G401.6 (cell line): ENCODE data around the gene CRYL1.

Experiments
- FAIRE-seq: peaks from 2 replicates; lab custom pipeline; 2012; peaks lifted over from hg19 to GRCh38; lab: Jason Lieb, UNC

The CRYL1 gene

DNA sequence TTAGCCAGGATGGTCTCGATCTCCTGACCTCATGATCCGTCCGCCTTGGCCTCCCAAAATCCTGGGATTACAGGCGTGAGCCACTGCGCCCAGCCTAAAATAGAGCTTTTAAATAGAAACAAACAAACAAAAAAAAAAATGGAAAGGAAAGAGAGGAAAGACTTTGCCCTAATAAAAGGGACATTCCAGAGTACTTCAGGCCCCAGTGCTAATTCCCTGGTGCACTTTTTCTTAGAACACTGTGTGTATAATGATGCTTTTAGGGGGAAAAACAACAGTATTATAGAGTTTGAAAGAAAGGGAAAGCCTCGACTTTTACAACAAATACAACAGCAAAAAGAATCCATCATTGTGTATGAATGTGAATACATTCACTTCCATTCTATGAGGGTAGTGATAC lies 104.7 kb downstream of the CRYL1 start:
- no peak for FAIRE-seq

DNA sequence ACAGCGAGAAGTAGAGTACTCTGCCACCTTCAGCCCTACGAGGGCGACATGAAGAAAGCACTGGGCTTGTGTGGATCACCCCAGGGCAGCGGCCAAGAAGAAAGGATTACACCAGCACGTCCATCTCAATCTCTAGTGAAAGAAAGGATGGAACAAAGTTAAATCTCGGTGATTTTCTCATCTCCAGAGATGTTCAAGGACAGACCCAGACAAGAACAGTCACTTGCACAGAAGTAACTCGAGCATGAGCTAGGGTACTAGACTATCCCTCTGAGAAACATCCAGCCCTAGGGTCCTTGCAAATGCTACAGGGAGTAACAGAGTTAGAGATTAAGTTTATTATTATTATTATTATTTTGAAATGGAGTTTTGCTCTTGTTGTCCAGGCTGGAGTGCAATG lies 106.7 kb downstream of the CRYL1 start:
- no peak for FAIRE-seq

DNA sequence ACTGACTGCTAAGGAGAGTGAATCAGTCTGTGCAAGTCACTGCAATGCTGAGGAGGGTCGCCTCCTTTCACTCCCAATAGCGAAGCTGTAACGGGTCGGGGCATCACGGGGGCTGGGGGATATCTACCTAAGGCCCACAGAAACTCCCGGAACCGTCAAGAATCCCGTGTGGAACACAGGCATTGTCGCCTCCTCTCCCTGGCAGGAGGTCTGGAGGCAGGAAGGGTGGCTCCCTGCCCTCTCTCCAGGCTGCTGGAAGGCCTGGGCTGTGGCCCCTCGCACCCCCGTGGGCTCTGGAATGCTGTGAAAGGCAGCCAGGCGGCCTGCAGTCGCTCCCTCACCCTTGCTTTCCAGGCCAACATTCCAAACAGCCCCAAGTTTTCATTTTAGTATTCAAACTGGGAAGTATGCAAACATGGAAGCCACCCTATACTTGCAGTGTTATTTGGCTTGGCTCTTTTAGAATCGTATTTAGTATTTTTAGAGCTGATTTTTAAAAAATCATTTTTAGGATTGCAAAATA lies 109.4 kb downstream of the CRYL1 start:
- FAIRE-seq: no peak

DNA sequence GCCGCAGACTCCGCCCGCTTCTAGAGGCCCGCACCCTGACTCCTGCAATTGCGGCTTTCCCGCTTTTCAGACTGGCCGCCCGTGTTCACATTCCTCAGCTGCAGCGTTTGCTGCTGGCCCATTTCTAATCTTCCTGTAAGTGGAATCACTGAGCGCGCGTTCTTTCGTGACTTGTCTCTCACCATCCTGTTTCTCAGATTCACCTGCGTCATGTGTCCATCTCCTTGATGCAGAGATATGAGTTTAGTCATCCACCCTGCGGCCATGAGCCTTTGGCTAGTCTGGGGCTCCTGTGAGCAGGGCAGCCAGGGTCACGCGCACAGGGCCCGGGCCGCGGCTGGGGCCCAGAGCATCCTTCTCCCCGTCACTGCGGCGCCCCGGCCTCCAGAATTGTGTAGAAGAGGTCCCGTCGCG lies 110.0 kb downstream of the CRYL1 start:
- FAIRE-seq: no peak

DNA sequence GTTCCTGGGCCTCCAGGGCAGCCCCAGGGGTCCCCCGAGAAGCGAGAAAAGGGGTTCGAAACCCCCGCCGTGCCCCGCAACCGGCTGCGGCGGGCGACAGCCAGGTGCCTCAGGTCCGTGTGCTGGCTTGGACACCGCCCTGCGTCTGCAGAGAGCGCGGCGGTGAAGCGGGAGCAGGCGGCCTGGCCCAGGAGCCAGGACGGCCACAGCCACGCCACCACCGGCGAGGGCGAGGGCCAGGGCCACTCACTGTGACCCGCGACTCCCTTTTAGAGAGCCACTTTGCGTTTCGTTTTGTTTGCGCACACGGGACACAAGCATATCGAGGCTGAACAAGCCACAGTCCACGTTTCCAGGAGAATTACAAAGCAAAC lies 110.4 kb downstream of the CRYL1 start:
- FAIRE-seq: no peak

DNA sequence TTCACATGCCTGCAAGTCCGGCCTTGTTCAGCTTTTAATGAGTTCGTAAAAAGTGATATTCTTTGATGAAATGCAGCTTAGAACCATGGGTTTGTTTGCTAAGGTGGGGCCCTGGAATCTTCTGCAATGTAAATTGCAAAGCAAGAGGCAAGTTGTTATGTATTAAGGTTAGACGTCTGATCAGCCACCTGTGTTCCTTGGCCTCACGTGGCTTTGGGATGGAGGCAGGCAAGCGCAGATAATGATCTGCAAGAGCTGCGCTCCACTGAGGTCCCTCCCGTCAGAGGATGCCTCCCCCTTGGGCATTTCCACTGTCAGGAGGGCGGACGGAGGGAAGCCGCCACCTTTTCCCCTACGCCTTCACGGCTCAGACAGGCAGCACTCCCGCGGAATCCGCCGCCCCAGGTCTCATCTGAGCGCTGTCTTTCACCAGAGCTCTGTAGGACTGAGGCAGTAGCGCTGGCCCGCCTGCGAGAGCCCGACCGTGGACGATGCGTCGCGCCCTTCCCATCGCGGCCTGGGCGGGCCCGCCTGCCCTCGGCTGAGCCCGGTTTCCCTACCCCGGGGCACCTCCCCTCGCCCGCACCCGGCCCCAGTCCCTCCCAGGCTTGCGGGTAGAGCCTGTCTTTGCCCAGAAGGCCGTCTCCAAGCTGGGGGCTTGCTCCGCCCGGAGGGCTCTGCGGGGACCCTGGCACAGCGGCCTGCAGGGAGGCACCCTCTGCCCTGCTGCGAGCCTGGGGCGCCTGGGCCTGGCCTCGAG lies 110.9 kb downstream of the CRYL1 start:
- no peak for FAIRE-seq

DNA sequence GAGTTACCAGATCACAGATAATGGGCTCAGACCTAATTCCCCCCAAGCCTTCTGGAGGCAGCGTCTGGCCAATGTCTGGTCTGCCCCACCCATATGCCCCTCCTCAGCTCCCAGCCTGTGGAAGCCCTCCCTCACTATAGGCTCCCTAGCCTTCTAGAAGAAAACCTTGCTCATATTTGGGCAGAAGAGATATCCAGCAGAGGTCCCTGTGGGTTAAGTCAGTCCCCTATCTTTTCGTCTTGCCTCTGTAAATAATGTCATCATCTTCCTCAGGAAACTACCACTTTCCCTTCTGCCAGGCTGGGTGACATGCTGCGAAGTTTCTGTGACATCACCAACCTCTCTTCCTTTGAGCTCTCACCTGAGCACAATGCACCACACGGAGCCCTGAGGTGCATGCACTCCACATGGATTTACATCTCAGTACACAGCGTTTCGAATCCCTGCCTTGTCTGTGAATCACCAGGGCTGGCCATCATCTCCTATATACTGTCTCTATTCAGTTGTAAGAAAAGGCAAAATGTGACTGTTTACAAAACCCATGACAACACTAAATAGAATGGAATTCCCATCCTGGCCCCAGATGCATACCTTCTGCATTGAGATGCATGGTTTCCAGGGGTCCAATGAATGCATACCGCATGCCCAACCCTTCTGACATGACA lies 112.8 kb downstream of the CRYL1 start:
- FAIRE-seq: no peak

DNA sequence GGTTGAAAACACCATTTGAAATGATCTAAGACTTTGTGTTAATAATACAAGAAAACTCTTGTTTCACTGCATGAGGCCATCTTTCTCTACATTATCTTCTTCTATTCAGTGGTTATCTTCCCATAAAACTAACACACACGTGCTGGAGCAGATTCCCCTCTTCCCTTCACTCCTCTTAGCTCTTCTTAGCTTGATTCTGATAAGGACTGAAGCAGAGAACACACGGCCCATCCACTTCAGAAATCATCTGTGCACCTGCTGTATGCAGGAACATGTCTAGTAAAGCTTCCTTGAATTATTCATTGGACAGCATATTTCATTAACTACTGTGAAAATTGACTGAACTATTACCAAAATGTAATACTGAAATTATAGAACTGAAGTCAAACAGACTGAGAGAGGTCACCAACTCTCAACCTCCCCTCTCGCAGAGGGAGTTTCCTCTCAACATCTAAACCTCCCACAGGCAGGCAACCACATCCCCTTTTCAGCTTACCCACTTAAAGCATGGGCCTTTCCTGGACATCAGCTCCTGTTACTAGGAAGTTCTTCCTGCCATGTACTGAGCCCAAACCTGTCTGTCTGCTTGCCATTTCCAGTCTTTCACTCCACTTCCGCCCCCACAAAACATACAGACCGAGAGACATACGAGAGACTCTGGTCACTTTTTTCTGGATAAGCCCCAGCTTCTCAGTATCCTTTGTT lies 113.9 kb downstream of the CRYL1 start:
- FAIRE-seq: no peak

DNA sequence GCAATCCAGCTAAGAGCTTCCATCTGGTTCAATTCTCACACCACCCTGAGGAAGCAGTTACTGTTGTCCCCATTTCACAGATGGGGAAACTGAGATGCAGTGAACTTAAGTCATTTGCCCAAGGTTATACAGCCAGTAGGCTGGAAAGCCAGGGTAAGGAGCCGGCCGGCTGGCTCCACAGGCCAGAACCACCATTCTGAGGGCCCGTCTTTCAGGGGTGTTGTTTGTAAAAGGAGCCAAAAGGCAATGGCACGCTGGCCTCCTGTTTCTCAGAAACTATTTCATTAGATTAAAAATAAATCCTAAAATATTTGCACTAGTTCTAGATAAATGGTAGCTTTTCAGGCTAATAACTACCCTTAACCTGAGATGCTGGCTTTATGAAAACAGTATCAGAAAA lies 114.9 kb downstream of the CRYL1 start:
- FAIRE-seq: no peak

DNA sequence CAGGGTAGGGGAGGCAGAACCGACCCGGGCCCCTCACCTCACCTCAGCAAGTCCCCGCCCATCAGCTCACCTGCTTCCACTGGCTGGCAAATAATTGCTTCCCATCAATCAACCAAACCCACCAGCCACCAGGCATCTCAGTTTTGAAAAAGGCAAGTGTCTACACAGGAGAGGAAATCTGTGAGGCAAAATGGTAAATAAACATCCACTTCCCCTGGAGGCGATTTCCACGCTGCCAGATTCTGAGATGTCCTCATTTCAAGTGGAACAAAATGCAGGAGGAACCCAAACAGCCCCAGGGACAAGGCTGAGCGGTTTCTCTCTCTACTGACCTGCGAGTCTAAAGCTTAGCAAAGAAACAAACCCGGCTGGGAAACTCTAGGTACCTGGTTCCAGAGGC lies 117.5 kb downstream of the CRYL1 start:
- FAIRE-seq: no peak

DNA sequence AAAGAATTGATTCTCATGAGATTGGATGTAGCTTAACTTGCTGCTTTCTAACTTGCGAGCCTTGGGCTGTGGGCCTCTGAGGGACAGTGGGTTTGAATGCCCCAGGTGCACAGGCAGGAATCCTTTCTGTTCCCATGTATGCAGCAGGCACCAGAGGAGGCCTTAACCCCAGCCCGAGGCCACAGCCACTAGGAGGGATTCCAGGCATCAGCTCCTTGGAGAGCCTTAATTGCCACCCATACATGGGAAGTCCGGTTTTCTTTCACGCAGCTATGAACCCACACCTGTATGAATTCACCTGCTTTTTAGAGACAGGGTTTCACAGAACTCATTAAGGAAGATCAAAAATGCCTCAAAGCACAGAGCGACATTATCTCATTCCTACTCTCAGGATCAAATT lies 117.9 kb downstream of the CRYL1 start:
- no peak for FAIRE-seq

DNA sequence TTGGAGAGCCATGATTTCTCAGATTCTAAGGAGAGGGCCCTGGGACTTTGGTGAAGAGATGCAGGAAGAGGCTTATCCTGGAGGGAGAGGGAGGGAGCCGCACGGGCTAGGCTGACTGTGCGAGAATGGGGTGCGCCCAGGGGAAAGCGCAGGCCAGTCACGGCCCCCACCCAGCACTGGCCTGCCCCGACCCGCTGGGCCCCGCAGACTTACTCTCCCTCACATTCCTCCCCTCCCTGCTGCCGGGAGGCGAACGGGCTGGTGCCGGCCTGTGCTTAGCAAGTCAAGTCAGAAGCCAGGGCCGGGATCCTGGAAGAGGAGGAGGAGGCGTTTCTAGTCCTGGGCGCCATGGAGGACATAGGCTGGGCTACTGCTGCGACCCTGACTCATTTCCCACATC lies 120.0 kb downstream of the CRYL1 start:
- FAIRE-seq: no peak

DNA sequence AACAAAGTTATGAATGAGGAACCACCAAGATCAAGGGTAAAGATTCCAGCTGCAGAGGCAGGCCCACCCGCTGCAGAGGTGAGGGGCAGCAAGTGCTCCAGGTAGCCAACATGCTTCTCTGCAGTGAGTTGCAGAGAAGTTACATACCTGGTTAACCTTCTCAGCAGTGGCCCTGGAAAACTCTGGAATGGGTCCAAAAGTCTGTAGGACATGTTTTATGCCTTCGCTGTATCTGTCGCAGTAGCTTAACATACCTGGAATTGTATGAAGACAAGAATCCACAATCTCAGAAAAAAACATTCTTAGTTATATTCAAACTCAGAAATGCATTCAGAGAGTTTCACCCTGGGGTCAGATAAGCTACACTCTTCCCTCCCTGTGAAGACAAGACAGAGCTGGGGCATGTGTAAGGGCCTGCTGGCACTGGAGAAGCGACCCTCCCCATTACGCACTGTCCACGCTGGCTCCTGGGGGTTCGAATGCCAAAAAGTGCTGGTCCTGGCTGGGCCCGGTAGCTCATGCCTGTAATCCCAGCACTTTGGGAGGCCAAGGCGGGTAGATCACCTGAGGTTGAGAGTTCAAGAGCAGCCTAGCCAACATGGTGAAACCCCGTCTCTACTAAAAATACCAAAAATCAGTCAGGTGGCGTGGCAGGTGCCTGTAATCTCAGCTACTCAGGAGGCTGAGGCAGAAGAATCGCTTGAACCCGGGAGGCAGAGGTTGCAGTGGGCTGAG lies 121.0 kb downstream of the CRYL1 start:
- no peak for FAIRE-seq

DNA sequence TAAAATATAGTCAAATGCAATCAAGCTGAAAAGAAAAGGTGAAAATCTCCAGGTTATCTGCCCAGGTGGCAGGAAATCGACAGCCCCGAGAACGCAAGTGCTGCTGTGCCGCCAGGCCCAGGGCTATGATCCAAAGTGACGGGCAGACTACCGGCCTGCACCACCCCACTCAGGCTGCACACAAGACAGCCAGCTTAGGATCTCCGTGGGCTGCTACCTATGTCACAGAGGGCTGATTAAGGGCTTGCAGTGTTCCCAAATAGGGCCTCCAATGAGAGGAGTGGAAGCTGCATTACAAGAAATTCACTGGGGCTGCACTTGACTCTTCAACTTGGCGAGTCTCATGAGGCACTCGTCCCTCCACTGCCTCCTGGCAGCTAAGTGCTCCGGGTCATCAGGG lies 121.8 kb downstream of the CRYL1 start:
- no peak for FAIRE-seq

DNA sequence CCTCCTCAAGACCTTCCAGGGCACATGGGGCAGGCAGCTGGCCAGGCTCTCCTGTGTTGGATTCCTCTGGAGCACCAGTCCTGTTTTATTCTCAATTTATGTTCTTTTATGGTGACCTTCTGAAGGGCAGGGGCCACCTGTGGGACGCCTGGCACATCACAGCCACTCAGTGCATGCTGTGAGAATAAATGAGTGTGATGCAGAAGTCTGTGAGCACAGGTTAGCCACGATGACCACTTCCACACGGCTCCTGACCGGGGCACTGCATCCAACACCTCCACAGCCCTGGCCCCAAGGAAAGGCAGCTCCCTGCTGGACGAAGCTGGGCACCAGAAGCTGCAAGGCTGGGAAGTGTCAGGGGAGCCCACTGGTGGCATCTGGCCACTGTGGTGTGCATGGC lies 122.8 kb downstream of the CRYL1 start:
- no peak for FAIRE-seq

DNA sequence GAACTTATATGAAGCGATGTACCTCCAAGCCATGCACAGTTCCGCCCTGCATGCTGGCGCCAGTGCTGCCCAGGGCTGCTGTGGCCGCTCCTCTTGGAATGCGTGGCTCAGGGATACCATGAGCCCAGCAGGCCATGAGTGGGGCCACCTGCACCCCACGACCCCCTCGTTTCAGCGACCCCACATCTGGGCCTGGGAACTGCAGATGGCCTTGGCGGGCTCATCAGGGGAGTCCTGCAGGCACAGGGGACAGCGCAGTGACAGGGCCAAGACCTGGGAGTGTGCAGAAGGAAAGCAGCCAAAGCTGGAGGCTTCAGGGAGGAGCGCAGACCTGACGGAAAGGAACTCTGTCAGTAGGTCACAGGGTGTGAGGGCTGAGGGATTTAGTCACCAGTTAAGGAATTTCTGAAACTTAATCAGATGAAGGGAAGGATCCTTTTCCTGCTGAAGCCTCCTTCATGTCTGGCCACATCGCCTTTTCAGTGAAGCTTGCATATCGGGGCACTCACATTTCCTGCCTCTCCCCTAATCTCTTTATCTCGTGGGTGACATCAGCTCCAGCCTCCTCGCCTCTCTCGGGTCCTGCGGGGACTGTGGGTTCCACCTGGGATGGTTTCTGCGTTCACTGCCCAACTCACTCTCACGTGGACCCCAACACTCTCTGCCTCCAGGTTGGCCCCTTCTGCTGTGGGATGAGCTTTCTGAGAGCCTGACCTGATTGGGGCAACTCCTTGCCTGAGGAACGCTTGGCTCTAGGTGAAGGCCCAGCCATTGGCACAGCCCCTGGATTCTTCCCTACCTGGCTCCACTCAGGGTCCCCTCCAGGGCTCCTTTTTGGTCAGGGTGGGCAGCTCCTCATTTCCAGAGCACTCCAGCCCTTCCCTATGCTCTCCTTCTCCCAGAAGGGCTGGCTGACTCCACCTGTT lies 123.5 kb downstream of the CRYL1 start:
- FAIRE-seq: no peak

DNA sequence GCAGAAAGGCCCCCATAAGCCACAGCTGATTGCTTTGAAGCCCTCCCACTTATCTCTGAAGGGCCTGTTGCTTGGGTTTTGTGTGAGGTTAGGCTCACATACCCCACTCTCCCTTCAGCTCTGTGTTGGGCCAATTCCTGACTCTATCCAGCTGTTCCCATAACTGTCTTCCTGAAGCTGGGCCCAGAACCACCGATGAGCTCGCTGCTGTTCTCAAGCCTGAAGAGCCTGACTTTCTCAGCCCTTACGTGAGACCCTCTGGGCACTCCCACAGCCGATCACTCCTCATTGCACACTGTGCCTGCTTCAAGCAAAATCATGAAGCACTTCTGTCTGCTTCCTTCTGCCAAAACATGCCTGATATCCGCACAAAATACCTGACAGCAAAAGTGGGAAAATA lies 124.1 kb downstream of the CRYL1 start:
- no peak for FAIRE-seq

DNA sequence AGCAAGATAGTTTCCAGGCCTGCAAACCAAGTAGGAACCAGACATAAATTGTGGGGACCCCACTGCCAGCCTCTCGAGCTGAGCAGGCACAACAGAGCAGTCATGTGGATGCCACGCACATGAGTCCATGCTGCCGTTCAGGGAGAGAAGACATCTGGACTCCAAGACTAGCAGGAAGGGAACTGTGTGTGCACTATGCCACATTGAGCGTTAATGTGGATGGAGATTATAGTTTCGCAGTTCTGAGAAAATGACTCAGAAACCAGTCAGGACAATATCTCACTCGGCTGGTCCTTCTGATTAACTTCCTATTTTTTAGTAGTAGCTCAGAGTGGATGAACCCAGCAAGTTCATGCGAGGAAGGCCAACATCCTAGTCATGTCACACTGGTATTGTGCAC lies 124.9 kb downstream of the CRYL1 start:
- no peak for FAIRE-seq

DNA sequence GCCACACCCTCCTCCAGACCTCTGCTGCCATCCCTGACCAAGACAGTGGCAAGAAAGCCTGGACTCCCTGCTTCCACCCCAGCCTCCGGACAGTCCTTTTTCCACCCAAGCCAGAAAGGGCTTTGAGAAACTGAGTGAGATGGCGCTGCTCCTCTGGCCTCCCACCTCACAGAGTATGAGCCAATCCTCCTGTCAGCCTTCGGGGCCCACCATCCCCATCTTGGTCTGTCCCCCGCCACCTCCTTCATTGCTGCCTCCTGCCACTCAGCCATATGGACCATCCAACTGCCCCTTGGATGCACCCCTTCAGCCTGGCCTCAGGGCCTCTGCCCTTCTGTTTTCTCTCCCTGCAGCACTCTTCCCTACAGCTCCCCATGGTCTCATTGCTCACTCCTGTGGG lies 125.7 kb downstream of the CRYL1 start:
- FAIRE-seq: no peak

DNA sequence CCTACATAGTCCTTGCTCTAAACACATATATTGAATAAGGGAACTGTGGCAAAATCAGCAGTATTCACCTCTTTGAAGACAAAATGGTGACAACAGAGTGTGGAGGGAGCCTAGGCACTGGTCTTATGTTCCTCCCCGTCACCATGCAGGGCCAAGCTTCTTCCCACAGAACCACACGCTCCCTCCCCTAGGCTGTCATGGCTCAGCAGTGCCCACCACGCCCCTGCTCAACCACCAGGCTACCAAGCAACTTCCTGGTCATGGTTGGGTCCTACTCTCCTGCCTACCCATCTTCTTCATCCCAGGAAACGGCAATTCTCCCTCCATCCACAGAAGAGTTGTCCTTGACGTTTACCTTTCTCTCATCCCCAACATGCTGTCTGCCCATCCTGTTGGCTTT lies 126.1 kb downstream of the CRYL1 start:
- no peak for FAIRE-seq

DNA sequence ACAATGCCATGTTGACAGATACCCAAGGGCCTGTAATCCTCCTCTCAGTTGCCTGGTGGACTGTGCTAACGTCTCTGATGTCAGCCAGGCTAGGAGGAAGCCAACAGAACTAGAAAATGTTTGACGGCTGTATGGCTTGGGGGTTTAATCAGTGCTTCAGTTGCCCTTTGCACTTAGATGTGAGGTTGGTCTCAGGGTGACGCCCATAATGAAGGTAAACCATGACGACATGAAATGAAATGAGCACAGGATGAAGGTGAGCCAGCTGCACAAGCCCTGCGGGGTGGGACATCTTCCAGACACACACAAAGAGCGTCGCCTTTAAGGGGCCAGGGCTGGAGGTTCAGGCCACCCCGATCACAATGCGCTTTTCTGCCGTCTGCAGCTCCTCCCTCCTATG lies 127.2 kb downstream of the CRYL1 start:
- FAIRE-seq: no peak

DNA sequence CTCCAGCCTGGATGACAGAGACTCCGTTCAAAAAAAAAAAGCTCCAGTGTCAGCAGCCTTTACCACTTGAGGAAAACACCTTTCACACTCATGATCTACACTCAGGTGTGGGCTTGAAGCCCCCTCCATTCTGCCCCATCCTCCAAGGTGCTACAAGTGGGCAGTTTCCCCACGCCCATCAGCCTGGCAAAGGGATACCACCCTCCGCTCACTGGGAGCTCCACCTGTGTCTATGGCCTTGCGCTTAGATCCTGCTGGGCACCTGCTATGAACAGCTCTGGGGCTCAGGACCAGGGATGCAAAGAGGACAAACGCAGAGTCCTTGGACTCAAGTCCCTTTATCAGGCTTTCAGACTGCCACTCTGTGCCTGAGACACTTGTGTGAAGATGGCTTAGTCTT lies 127.8 kb downstream of the CRYL1 start:
- FAIRE-seq: no peak
